ENCODE results near the gene MCC.

Gene MCC

DNA sequence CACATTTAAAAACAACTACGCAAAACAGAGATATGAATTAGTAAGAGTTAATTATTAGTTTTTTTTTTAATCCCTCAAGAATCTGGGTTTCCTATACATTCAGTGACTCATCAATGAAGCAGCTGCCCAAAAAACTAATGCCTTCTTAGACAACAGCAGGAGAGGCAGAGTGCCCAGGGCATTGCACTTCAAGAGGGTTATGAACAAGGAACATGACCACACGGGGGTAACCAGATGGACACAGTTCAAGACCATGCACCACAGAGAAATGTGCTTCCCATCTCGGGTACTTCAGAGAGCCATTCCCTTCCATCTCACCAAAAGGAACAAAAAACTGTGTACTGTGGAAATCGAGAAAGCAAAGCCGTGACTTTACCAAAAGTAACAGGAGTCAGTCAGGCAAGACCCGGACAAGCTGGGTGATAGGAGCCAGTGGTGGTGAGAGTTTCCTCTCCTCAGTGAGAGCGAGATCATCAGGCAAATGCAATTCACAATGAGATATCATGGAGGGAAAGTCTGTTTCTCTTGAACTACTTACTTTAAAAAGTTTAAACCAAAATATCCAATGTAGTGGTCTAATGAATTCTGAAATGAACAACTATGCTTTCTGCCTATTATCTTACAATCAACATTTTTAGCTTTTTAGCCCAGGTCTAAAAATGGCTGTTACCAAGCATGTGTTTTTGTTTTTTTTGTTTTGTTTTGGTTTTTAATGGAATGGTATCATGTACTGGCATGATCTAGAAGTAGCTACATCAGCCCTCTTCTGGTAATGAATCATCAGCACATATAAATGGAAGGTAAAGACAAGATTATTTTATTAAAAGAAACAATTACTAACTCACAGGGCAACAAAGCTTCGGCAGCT is 245.5 kb downstream of the MCC start (continued):
- TF ChIP-seq ZNF585B (tag by site-specific recombination; IDR thresholded peaks at IDR 0.05) (no peak), ZNF76 (tag by site-specific recombination; IDR thresholded peaks at IDR 0.05; ENCODE audit: borderline replicate concordance, low read depth) (no peak)
- TF ChIP-seq, protein P1, sequence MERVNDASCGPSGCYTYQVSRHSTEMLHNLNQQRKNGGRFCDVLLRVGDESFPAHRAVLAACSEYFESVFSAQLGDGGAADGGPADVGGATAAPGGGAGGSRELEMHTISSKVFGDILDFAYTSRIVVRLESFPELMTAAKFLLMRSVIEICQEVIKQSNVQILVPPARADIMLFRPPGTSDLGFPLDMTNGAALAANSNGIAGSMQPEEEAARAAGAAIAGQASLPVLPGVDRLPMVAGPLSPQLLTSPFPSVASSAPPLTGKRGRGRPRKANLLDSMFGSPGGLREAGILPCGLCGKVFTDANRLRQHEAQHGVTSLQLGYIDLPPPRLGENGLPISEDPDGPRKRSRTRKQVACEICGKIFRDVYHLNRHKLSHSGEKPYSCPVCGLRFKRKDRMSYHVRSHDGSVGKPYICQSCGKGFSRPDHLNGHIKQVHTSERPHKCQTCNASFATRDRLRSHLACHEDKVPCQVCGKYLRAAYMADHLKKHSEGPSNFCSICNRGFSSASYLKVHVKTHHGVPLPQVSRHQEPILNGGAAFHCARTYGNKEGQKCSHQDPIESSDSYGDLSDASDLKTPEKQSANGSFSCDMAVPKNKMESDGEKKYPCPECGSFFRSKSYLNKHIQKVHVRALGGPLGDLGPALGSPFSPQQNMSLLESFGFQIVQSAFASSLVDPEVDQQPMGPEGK (tag by site-specific recombination; IDR thresholded peaks at IDR 0.05), result no peak

DNA sequence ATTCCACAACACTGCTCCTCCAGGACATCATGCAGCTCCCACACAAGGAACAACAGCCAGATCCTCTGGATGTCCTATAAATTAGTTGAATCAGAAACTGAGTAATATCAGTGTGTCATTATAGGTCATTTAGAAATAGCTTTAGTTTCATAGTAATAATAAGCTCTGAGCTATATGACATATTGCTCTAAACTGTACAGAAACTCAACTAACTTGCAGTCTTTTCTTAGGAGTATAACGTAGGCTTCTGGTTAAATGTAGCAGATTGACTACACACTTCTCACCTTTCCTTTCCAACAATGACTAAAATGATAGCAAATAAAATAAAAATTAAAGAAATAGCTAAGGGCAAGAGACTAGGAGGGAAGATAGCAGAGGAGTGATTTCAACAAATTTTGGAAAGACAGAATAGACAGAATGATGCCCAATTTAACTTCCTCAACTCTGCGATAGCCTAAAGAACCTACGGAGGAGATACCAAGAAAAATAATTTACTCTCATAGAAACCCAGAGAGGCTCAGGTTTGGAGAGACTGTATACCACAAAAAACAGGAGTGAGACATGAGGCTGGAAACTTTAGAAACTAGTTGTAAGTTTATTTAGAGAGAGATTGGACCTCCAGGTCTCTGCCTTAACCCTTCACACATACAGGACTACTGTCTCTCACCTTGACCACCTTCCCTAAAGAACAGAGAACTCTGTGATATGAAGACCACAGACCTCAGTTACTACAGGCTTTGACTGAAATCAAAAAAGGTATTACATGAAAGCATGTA is 247.1 kb downstream of the MCC start:
- Histone ChIP-seq H3K9me3 (ENCODE audit: control insufficient read depth, insufficient read depth, low read depth, low read length) (no peaks in the 10 kb centered on the region), H3K27ac (ENCODE audit: extremely low read depth, low read depth, low read length) (no peak overlapping the region), H3K4me3 (ENCODE audit: low read depth, low read length) (no peak overlapping the region), H3K36me3 (ENCODE audit: control insufficient read depth in 2 of 2, insufficient read depth in 1 of 2, low read length in 2 of 2) (no peaks in the 10 kb centered on the region), H3K4me1 (ENCODE audit: control insufficient read depth, insufficient read depth, low read length) (peaks cover 26% of the 10 kb centered on the region)
- POLR2A ChIA-PET, result no interaction called here
- TF ChIP-seq ZNF404 (tag by site-specific recombination; IDR thresholded peaks at IDR 0.05) (no peak), ZNF37A (tag by site-specific recombination; IDR thresholded peaks at IDR 0.05) (no peak), SCRT2 (tag by site-specific recombination; IDR thresholded peaks at IDR 0.05) (no peak), ZNF529 (tag by site-specific recombination; IDR thresholded peaks at IDR 0.05; ENCODE audit: insufficient replicate concordance) (no peak), ZNF211 (tag by site-specific recombination; IDR thresholded peaks at IDR 0.05; ENCODE audit: low read depth) (no peak), SP7 (tag by site-specific recombination; IDR thresholded peaks at IDR 0.05) (no peak), ZNF558 (tag by site-specific recombination; IDR thresholded peaks at IDR 0.05) (no peak), ZNF433 (tag by site-specific recombination; IDR thresholded peaks at IDR 0.05; ENCODE audit: low read depth) (no peak), ZSCAN16 (tag by site-specific recombination; IDR thresholded peaks at IDR 0.05) (no peak), ZNF629 (tag by site-specific recombination; IDR thresholded peaks at IDR 0.05) (no peak), ZNF473 (tag by site-specific recombination; IDR thresholded peaks at IDR 0.05) (no peak), ZBTB20 (tag by site-specific recombination; IDR thresholded peaks at IDR 0.05) (no peak), BCL11A (tag by site-specific recombination; IDR thresholded peaks at IDR 0.05; ENCODE audit: low read depth) (no peak), SETDB1 (IDR thresholded peaks at IDR 0.05; ENCODE audit: insufficient read length, low read length) (no peak)
- CTCF ChIA-PET, result interaction anchor here (1.5 kb wide), 1 partner anchor 245 kb away, joined by 4 read pairs; no protein-coding TSS in a partner anchor

DNA sequence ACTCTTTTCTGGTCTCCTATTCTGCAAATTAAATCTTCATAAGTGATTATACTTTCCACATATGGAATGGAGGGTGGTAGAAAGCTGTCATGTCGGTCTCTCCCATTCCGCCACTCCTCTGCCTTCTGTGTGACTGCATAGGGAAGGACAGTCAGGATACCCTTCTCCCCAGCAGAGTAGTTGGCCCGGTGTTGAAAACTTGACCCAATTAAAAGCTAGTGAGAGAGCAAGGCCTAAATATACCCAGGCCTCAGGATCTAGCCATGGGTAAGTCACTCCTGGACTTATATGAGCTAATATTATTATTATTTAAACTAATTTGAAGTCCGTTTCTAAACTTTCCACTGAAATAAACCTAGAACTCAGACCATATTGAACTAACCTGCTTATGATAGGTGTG is 248.2 kb downstream of the MCC start:
- TF ChIP-seq, protein P2, sequence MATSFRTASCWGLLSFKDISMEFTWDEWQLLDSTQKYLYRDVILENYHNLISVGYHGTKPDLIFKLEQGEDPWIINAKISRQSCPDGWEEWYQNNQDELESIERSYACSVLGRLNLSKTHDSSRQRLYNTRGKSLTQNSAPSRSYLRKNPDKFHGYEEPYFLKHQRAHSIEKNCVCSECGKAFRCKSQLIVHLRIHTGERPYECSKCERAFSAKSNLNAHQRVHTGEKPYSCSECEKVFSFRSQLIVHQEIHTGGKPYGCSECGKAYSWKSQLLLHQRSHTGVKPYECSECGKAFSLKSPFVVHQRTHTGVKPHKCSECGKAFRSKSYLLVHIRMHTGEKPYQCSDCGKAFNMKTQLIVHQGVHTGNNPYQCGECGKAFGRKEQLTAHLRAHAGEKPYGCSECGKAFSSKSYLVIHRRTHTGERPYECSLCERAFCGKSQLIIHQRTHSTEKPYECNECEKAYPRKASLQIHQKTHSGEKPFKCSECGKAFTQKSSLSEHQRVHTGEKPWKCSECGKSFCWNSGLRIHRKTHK (tag by site-specific recombination; IDR thresholded peaks at IDR 0.05), result no peak
- TF ChIP-seq ZEB2 (tag by site-specific recombination; IDR thresholded peaks at IDR 0.05) (no peak), ZNF146 (tag by site-specific recombination; IDR thresholded peaks at IDR 0.05) (no peak), ZXDB (tag by site-specific recombination; IDR thresholded peaks at IDR 0.05) (no peak), ZNF596 (tag by site-specific recombination; IDR thresholded peaks at IDR 0.05) (no peak), GLIS1 (tag by site-specific recombination; IDR thresholded peaks at IDR 0.05) (no peak), ZNF677 (tag by site-specific recombination; IDR thresholded peaks at IDR 0.05) (no peak), ZNF169 (tag by site-specific recombination; IDR thresholded peaks at IDR 0.05) (no peak), ZNF211 (tag by site-specific recombination; IDR thresholded peaks at IDR 0.05; ENCODE audit: low read depth) (no peak), ZNF157 (tag by site-specific recombination; IDR thresholded peaks at IDR 0.05) (no peak), ZNF785 (tag by site-specific recombination; IDR thresholded peaks at IDR 0.05) (no peak)
- ChIA-PET CTCF (interaction anchor here (0.7 to 1.5 kb wide), 2 partner anchors 33 to 244 kb away, joined by 3 to 4 read pairs; no protein-coding TSS in a partner anchor), POLR2A (no interaction called here)
- no peak overlapping the region for H3K27ac ChIP-seq (ENCODE audit: extremely low read depth, low read depth, low read length)
- no peak overlapping the region for H3K4me3 ChIP-seq (ENCODE audit: low read depth, low read length)
- H3K9me3 ChIP-seq (ENCODE audit: control insufficient read depth, insufficient read depth, low read depth, low read length), result no peaks in the 10 kb centered on the region
- peaks cover 36% of the 10 kb centered on the region for H3K4me1 ChIP-seq (ENCODE audit: control insufficient read depth, insufficient read depth, low read length)
- H3K36me3 ChIP-seq (ENCODE audit: control insufficient read depth in 2 of 2, insufficient read depth in 1 of 2, low read length in 2 of 2), result no peaks in the 10 kb centered on the region
